22Rv1 (cell line): ENCODE measurements around the gene EYS.

Experiments used
- H3K27ac ChIP-seq: fragments of 450-650 bp; 2 replicates; pipeline ENCODE4 v1.5.1; 2017
- ZFX ChIP-seq: fragments of 450-650 bp; IDR thresholded peaks from 2 replicates; pipeline ENCODE4 v1.6.1; 2017; ENCODE audit warnings: antibody characterized with exemption, borderline replicate concordance
- TF ChIP-seq, protein P1 (sequence below): fragments of 450-650 bp; IDR thresholded peaks from 2 replicates; pipeline ENCODE4 v1.5.1; 2017; ENCODE audit warnings: mild to moderate bottlenecking

Gene EYS

DNA sequence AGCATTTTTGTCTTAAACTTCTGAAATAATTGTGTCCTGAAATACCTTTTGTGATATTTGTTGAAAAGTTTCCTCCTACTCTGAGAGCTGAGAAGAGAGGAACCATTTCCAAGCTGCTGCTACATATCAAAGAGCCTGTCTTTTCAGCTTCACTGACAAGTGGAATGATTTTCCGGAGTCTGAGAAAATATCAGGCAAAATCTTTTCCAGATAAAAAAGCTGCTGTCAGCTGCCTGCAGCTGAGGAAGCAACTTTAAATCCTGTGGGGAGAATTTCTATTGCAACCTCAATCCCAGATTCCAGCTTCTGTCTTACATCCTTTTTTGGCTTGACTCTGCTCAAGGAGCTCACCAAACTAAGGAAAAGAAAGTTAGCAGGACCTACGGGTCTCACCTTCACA lies 1167.1 kb downstream of the EYS start:
- H3K27ac ChIP-seq: no peak overlapping the region
- TF ChIP-seq ZFX: no peak
- TF ChIP-seq, protein P1, sequence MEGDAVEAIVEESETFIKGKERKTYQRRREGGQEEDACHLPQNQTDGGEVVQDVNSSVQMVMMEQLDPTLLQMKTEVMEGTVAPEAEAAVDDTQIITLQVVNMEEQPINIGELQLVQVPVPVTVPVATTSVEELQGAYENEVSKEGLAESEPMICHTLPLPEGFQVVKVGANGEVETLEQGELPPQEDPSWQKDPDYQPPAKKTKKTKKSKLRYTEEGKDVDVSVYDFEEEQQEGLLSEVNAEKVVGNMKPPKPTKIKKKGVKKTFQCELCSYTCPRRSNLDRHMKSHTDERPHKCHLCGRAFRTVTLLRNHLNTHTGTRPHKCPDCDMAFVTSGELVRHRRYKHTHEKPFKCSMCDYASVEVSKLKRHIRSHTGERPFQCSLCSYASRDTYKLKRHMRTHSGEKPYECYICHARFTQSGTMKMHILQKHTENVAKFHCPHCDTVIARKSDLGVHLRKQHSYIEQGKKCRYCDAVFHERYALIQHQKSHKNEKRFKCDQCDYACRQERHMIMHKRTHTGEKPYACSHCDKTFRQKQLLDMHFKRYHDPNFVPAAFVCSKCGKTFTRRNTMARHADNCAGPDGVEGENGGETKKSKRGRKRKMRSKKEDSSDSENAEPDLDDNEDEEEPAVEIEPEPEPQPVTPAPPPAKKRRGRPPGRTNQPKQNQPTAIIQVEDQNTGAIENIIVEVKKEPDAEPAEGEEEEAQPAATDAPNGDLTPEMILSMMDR: no peak

DNA sequence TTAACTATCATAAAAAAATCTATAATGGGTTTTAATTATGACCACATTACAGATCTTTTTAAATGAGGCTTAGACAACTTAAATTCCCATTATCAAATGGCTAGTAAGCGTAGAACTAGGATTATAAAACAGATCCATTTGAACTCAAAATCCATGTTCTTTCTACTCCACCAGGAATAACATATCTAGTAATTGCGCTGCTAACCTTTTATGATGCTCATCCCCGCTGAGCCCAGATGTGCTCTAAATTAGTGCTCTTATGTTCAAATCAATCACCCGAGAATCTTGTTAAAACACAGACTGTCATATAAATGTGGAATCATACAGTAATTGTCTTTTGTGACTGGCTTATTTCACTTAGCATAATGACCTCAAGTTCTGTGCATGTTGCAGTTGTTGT lies 1168.3 kb downstream of the EYS start:
- H3K27ac ChIP-seq: no peak overlapping the region
- no peak for TF ChIP-seq ZFX
- TF ChIP-seq, protein P1: no peak

DNA sequence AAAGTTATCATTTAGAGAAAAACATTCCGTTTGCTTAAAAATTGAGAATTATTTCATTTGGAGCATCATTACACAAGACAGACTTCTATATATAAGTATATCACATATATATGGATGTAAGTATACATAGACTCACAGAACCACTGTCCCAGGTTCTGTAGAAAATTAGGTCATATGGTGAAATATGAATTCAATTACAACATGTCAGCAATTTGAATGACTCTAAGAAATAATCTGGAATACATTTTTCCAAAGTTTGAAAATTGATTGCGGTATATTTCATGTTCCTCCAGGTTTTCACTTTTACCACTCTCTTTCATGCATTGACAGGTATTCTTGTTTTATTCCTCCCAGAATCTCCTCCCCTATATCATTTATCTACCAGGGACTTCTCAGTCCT lies 1179.1 kb downstream of the EYS start:
- no peak for TF ChIP-seq ZFX
- TF ChIP-seq, protein P1: no peak
- H3K27ac ChIP-seq: no peak overlapping the region

DNA sequence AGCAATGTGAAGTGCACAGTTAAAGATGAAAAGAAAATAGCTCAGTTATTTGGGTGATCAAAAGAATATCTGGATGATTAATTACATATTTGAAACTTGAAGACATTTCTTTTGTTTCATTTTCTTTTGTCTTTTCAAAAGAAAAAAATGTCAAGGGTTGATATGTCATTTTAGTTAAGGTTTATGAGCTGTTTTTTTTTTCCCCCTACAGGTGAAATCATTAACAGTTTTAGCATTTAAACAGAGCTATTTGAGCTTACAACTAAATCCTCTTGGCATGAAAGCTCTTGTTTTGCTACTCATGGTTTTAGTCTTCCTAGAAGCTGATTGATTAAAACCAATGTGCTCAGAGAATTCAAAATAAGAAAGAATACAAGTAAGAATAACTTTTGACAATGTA lies 1184.2 kb downstream of the EYS start:
- TF ChIP-seq, protein P1: no peak
- TF ChIP-seq ZFX: no peak
- no peak overlapping the region for H3K27ac ChIP-seq

DNA sequence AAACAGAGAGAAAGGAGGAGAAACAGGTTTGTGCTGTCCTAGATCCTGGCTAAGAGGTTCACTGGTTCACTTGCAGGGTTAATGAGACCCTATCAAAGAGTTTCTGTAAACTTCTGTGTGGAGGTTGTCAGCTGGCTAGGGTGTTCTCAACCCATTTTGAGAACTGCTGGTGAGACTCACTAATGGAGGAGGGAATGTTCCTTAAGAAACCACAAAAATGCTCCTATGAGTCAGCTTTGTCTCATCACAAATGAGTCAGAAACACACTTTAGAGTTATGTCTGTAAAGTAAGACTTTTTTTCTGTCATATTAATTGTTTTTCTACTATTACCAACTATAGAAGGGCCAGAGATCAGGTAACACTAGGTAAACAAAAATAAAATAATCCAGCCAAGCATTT lies 1187.0 kb downstream of the EYS start:
- H3K27ac ChIP-seq: no peak overlapping the region
- no peak for TF ChIP-seq ZFX
- TF ChIP-seq, protein P1: no peak

DNA sequence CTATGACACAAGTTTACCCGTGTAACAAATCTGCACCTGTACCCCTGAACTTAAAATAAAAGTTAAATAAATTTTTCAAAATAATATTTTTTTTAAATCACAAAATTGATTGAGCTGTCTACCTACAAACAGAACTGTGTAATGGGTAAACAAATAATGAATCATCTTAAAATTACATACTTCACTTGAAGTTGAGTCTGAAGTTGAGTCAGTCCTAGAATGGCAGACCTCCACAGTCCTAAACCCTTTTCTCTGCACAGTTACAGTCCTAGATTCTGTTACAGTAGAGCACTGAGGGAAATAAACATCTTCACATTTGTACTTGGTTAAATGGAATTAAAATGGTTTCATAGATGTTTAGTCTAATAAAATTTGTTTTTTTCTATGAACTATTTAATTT lies 1190.6 kb downstream of the EYS start:
- TF ChIP-seq, protein P1: no peak
- TF ChIP-seq ZFX: no peak
- no peak overlapping the region for H3K27ac ChIP-seq

DNA sequence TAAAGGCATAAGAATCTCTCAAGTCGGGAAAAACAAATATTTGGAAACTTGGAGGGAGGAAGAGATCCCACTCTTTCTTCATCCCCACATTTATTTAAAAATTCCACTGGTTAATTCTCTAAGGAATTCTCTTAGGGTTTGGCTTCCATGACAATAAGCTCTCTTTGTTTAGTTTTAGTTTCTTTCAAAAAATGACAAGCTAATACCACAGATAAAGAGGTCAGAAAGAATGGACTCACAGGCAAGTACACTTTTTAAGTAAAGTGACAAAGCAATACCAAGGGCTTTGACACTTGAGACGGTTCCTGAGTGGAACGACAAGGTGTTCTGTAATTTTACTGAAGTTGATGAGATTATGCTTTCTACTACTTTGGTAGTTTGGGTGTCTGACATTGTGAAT lies 1199.4 kb downstream of the EYS start:
- TF ChIP-seq ZFX: no peak
- TF ChIP-seq, protein P1: no peak
- no peak overlapping the region for H3K27ac ChIP-seq
